CD4-positive, CD25-positive, alpha-beta regulatory T cell (primary cell): ENCODE data around the gene CD22. TPM values are rescaled to one million over a fixed set of nuclear protein-coding genes. Genes with fewer than 3 reads are reported as not detected.
A peak's percentile ranks its signal among the peaks of the same experiment; 100 is the strongest.

ENCODE experiments used
- ATAC-seq, 2 donors: fragments of 150-1000 bp; cut with Tn5 transposase; one replicate each; pipeline ENCODE4 v1.10.0; 2021; ENCODE audit warnings: low read depth in 2 of 2, moderate number of reproducible peaks in 2 of 2, moderate library complexity in 1 of 2
- DNase-seq, 3 donors: peaks; one replicate each; pipeline versions ENCODE4 v3.0.0 to v3.0.0-alpha.2; 2012 to 2022; ENCODE audit warnings: mixed read lengths in 1 of 3
- H3K27ac ChIP-seq: one replicate; pipeline ENCODE4 v1.7.0; 2013; ENCODE audit warnings: mild to moderate bottlenecking, low read length; ENCODE audit not compliant: insufficient read depth, poor library complexity, severe bottlenecking
- H3K27me3 ChIP-seq: one replicate; pipeline ENCODE4 v1.7.0; 2013; ENCODE audit warnings: low read length; ENCODE audit not compliant: control insufficient read depth, insufficient read depth
- H3K36me3 ChIP-seq: one replicate; pipeline ENCODE4 v1.7.0; 2013; ENCODE audit warnings: mild to moderate bottlenecking, low read length, moderate library complexity; ENCODE audit not compliant: control insufficient read depth, insufficient read depth
- H3K4me1 ChIP-seq: 2 replicates; pipeline ENCODE4 v1.7.0; 2013; ENCODE audit warnings: mild to moderate bottlenecking, low read length; ENCODE audit not compliant: insufficient read depth, control insufficient read depth, poor library complexity, severe bottlenecking
- H3K4me3 ChIP-seq: one replicate; pipeline ENCODE4 v1.7.0; 2013; ENCODE audit warnings: low read depth, mild to moderate bottlenecking, low read length, moderate library complexity
- H3K9me3 ChIP-seq, 2 experiments: 1 replicate in 1 of 2; 2 replicates in 1 of 2; pipeline ENCODE4 v1.7.0; 2013; ENCODE audit warnings: low read length in 2 of 2, mild to moderate bottlenecking in 1 of 2, moderate library complexity in 1 of 2; ENCODE audit not compliant: control insufficient read depth in 2 of 2
- H3K27ac Mint-ChIP-seq, 3 donors: one replicate each; pipeline ENCODE4 v1.8.0; 2020 to 2022; ENCODE audit warnings: mild to moderate bottlenecking in 3 of 3, mixed read lengths in 3 of 3, moderate library complexity in 2 of 3
- H3K27me3 Mint-ChIP-seq: one replicate; pipeline ENCODE4 v1.8.0; 2022; ENCODE audit warnings: mild to moderate bottlenecking, mixed read lengths
- H3K36me3 Mint-ChIP-seq: one replicate; pipeline ENCODE4 v1.8.0; 2020; ENCODE audit warnings: mixed read lengths
- H3K4me1 Mint-ChIP-seq, 4 donors: one replicate each; pipeline ENCODE4 v1.8.0; 2020 to 2022; ENCODE audit warnings: mixed read lengths in 4 of 4, mild to moderate bottlenecking in 1 of 4
- H3K4me3 Mint-ChIP-seq, 4 donors: one replicate each; pipeline ENCODE4 v1.8.0; 2020 to 2022; ENCODE audit warnings: mild to moderate bottlenecking in 4 of 4, mixed read lengths in 4 of 4, moderate library complexity in 3 of 4
- H3K9me3 Mint-ChIP-seq, 7 donors: one replicate each; pipeline ENCODE4 v1.8.0; 2020 to 2022; ENCODE audit warnings: mixed read lengths in 7 of 7, mild to moderate bottlenecking in 3 of 7, moderate library complexity in 2 of 7
- polyA plus RNA-seq, 4 donors: library from polyadenylated mRNA; unstranded; fragments of 300-500 nt; fragmentation: Illumina TruSeq; gene quantifications; one replicate each; pipeline ENCODE4 v1.2.3, GENCODE V29; 2021
- total RNA-seq: library from RNA; stranded (reverse); gene quantifications from one replicate; pipeline ENCODE4 v1.2.3, GENCODE V29; 2022

CD22 gene
- total and polyA plus RNA-seq, 5 donors from 2014 or later, result 0.15 to 3.3 (median 1.1) TPM; not detected in 1

- Histone ChIP-seq H3K36me3 (no peaks in the 10 kb centered on the region), H3K4me1 (no peaks in the 10 kb centered on the region), H3K4me3 (no peak overlapping the region), H3K27ac (no peak overlapping the region), H3K27me3 (no peaks in the 10 kb centered on the region), H3K9me3 (no peaks in the 10 kb centered on the region)
- Mint-ChIP-seq H3K27ac (no peak overlapping the region), H3K9me3 (peaks cover 0 to 1% (median 0%) of the 10 kb centered on the region in 7 donors), H3K4me3 (no peak overlapping the region), H3K36me3 (no peaks in the 10 kb centered on the region), H3K4me1 (no peaks in the 10 kb centered on the region), H3K27me3 (no peaks in the 10 kb centered on the region)
- ATAC-seq (no peak), DNase-seq (no peak)
Observed at GRCh38 chr19:35302446-35302845, 26.5 kb upstream of the CD22 start.

GRCh38 chr19:35303357-35303915, 25.6 kb upstream of the CD22 start:
- H3K27me3 ChIP-seq, result no peaks in the 10 kb centered on the region
- Mint-ChIP-seq H3K4me3 (no peak overlapping the region), H3K36me3 (no peaks in the 10 kb centered on the region), H3K27ac (no peak overlapping the region), H3K4me1 (peaks cover 0 to 2% (median 0%) of the 10 kb centered on the region in 4 donors), H3K9me3 (peaks cover 0 to 3% (median 0%) of the 10 kb centered on the region in 7 donors), H3K27me3 (no peaks in the 10 kb centered on the region)
- DNase-seq, result no peak
- no peak overlapping the region for H3K27ac ChIP-seq
- no peak overlapping the region for H3K4me3 ChIP-seq
- no peaks in the 10 kb centered on the region for H3K9me3 ChIP-seq
- no peaks in the 10 kb centered on the region for H3K4me1 ChIP-seq
- no peak for ATAC-seq
- no peaks in the 10 kb centered on the region for H3K36me3 ChIP-seq

GRCh38 chr19:35304036-35304435, 25.0 kb upstream of the CD22 start:
- H3K4me3 ChIP-seq, result no peak overlapping the region
- DNase-seq (no peak), ATAC-seq (no peak)
- Mint-ChIP-seq H3K36me3 (no peaks in the 10 kb centered on the region), H3K4me3 (no peak overlapping the region), H3K27ac (peak overlapping the region in 1 of 3 donors; percentile 84), H3K9me3 (peaks cover 0 to 3% (median 0%) of the 10 kb centered on the region in 7 donors), H3K4me1 (peaks cover 0 to 2% (median 0%) of the 10 kb centered on the region in 4 donors), H3K27me3 (no peaks in the 10 kb centered on the region)
- H3K27ac ChIP-seq, result no peak overlapping the region
- H3K9me3 ChIP-seq, result no peaks in the 10 kb centered on the region
- H3K27me3 ChIP-seq, result no peaks in the 10 kb centered on the region
- no peaks in the 10 kb centered on the region for H3K4me1 ChIP-seq
- no peaks in the 10 kb centered on the region for H3K36me3 ChIP-seq

GRCh38 chr19:35305181-35305580, 23.8 kb upstream of the CD22 start:
- no peak overlapping the region for H3K27ac ChIP-seq
- H3K9me3 ChIP-seq, result no peaks in the 10 kb centered on the region
- no peaks in the 10 kb centered on the region for H3K4me1 ChIP-seq
- ATAC-seq (no peak), DNase-seq (no peak)
- Mint-ChIP-seq H3K27ac (no peak overlapping the region), H3K9me3 (peaks cover 0 to 3% (median 0%) of the 10 kb centered on the region in 7 donors), H3K27me3 (no peaks in the 10 kb centered on the region), H3K4me3 (no peak overlapping the region), H3K36me3 (no peaks in the 10 kb centered on the region), H3K4me1 (peaks cover 0 to 2% (median 0%) of the 10 kb centered on the region in 4 donors)
- H3K27me3 ChIP-seq, result no peaks in the 10 kb centered on the region
- no peak overlapping the region for H3K4me3 ChIP-seq
- H3K36me3 ChIP-seq, result no peaks in the 10 kb centered on the region

GRCh38 chr19:35306473-35307246, 22.3 kb upstream of the CD22 start:
- no peaks in the 10 kb centered on the region for H3K36me3 ChIP-seq
- ATAC-seq (no peak), DNase-seq (no peak)
- no peaks in the 10 kb centered on the region for H3K27me3 ChIP-seq
- no peak overlapping the region for H3K4me3 Mint-ChIP-seq
- no peaks in the 10 kb centered on the region for H3K36me3 Mint-ChIP-seq
- H3K4me1 Mint-ChIP-seq, result peaks cover 0 to 2% (median 0%) of the 10 kb centered on the region in 4 donors
- no peak overlapping the region for H3K27ac Mint-ChIP-seq
- H3K4me1 ChIP-seq, result no peaks in the 10 kb centered on the region
- H3K27ac ChIP-seq, result no peak overlapping the region
- H3K9me3 Mint-ChIP-seq, result peaks cover 0 to 3% (median 0%) of the 10 kb centered on the region in 7 donors
- H3K4me3 ChIP-seq, result no peak overlapping the region
- H3K9me3 ChIP-seq, result no peaks in the 10 kb centered on the region
- H3K27me3 Mint-ChIP-seq, result no peaks in the 10 kb centered on the region

- Mint-ChIP-seq H3K4me3 (no peak overlapping the region), H3K4me1 (peaks cover 0 to 2% (median 0%) of the 10 kb centered on the region in 4 donors), H3K36me3 (no peaks in the 10 kb centered on the region), H3K27ac (peak overlapping the region in 2 of 3 donors; percentile 24 to 60), H3K27me3 (no peaks in the 10 kb centered on the region), H3K9me3 (peaks cover 0 to 3% (median 0%) of the 10 kb centered on the region in 7 donors)
- Histone ChIP-seq H3K9me3 (no peaks in the 10 kb centered on the region), H3K27ac (no peak overlapping the region), H3K4me3 (no peak overlapping the region), H3K4me1 (no peaks in the 10 kb centered on the region), H3K36me3 (no peaks in the 10 kb centered on the region), H3K27me3 (no peaks in the 10 kb centered on the region)
- no peak for DNase-seq
- ATAC-seq, result no peak
Observed at GRCh38 chr19:35307931-35308330, 21.1 kb upstream of the CD22 start.

- H3K27ac ChIP-seq, result no peak overlapping the region
- DNase-seq (no peak), ATAC-seq (no peak)
- no peaks in the 10 kb centered on the region for H3K27me3 Mint-ChIP-seq
- H3K36me3 Mint-ChIP-seq, result no peaks in the 10 kb centered on the region
- peaks cover 0 to 2% (median 0%) of the 10 kb centered on the region in 4 donors for H3K4me1 Mint-ChIP-seq
- H3K9me3 ChIP-seq, result no peaks in the 10 kb centered on the region
- no peaks in the 10 kb centered on the region for H3K36me3 ChIP-seq
- H3K4me3 Mint-ChIP-seq, result no peak overlapping the region
- peaks cover 0 to 3% (median 0%) of the 10 kb centered on the region in 7 donors for H3K9me3 Mint-ChIP-seq
- no peaks in the 10 kb centered on the region for H3K4me1 ChIP-seq
- no peak overlapping the region for H3K4me3 ChIP-seq
- H3K27ac Mint-ChIP-seq, result peak overlapping the region in 2 of 3 donors; percentile 24 to 32
- no peaks in the 10 kb centered on the region for H3K27me3 ChIP-seq
Observed at GRCh38 chr19:35308910-35309309, 20.1 kb upstream of the CD22 start.
